HCT116 (cell line): ENCODE data around the gene OPALIN. TPM values are rescaled to one million over a fixed set of nuclear protein-coding genes. Genes with fewer than 3 reads are reported as not detected.

Experiments used
- ATF3 ChIP-seq: IDR thresholded peaks from 2 replicates; pipeline ENCODE4 v1.6.1; 2012
- CBX3 ChIP-seq: IDR thresholded peaks from 2 replicates; pipeline ENCODE4 v1.6.1; 2012; ENCODE audit warnings: low read depth
- EGR1 ChIP-seq: IDR thresholded peaks from 2 replicates; pipeline ENCODE4 v1.6.1; 2012; ENCODE audit warnings: low read depth
- ELF1 ChIP-seq: IDR thresholded peaks from 2 replicates; pipeline ENCODE4 v1.6.1; 2012; ENCODE audit warnings: low read depth, borderline replicate concordance
- EZH2phosphoT487 ChIP-seq: fragments of 200-600 bp; IDR thresholded peaks from 2 replicates; pipeline ENCODE4 v1.6.1; 2018; ENCODE audit warnings: antibody characterized with exemption, borderline replicate concordance
- JUND ChIP-seq: IDR thresholded peaks from 2 replicates; pipeline ENCODE4 v1.6.1; 2012
- MAX ChIP-seq: IDR thresholded peaks from 2 replicates; pipeline ENCODE4 v1.6.1; 2012
- POLR2A ChIP-seq: IDR thresholded peaks from 2 replicates; pipeline ENCODE4 v1.7.0; 2011; ENCODE audit warnings: borderline replicate concordance; ENCODE audit not compliant: insufficient read depth, insufficient read length; ENCODE audit errors: extremely low read depth
- POLR2AphosphoS5 ChIP-seq: IDR thresholded peaks from 2 replicates; pipeline ENCODE4 v1.6.1; 2011; ENCODE audit warnings: mild to moderate bottlenecking, low read depth, low read length, moderate library complexity
- RAD21 ChIP-seq: IDR thresholded peaks from 2 replicates; pipeline ENCODE4 v1.6.1; 2012; ENCODE audit warnings: low read depth, mild to moderate bottlenecking
- REST ChIP-seq: IDR thresholded peaks from 2 replicates; pipeline ENCODE4 v1.6.1; 2012; ENCODE audit warnings: low read depth
- SP1 ChIP-seq: IDR thresholded peaks from 2 replicates; pipeline ENCODE4 v1.6.1; 2012; ENCODE audit warnings: low read depth
- TCF7L2 ChIP-seq: IDR thresholded peaks from 2 replicates; pipeline ENCODE4 v1.7.0; 2011; ENCODE audit warnings: borderline replicate concordance, inconsistent platforms; ENCODE audit not compliant: insufficient read depth, insufficient read length; ENCODE audit errors: extremely low read depth
- ZBTB33 ChIP-seq: IDR thresholded peaks from 2 replicates; pipeline ENCODE4 v1.6.1; 2011; ENCODE audit warnings: mild to moderate bottlenecking, low read length, moderate library complexity; ENCODE audit not compliant: insufficient replicate concordance; ENCODE audit errors: extremely low read depth
- total RNA-seq: library from RNA; stranded (reverse); gene quantifications from one replicate; pipeline ENCODE4 v1.2.1, GENCODE V29; 2021; ENCODE audit not compliant: unreplicated experiment

OPALIN gene
- total RNA-seq, 1 experiment from 2014 or later, result not detected

- TF ChIP-seq REST (no peak), EZH2phosphoT487 (no peak), RAD21 (no peak), POLR2AphosphoS5 (no peak), MAX (no peak), ATF3 (no peak), CBX3 (no peak), JUND (no peak), TCF7L2 (no peak), EGR1 (no peak), ZBTB33 (no peak), POLR2A (no peak), SP1 (no peak), ELF1 (no peak)
These were observed 31.7 kb upstream of the OPALIN start (continued) for GRCh38 chr10:96390460-96390864.
